GM19372 (cell line): ENCODE data around the gene RTN1.

Experiments
- ATAC-seq: cut with Tn5 transposase; IDR thresholded peaks from one replicate; pipeline ENCODE4 v1.9.1; 2021; ENCODE audit warnings: mild to moderate bottlenecking, low read depth, moderate library complexity; ENCODE audit not compliant: unreplicated experiment

The RTN1 gene

GRCh38 chr14:59576332-59577294 lies 294.0 kb downstream of the RTN1 start, which contains the start of gene CCDC175:
TSS of gene CCDC175 (minus strand) at chr14:59576812. CDS start at chr14:59576775, 37 bp downstream.
- ATAC-seq: peak; percentile 97

- no peak for ATAC-seq
These were observed 300.5 kb downstream of the RTN1 start for GRCh38 chr14:59570122-59570521.

GRCh38 chr14:59566725-59567124 lies 303.9 kb downstream of the RTN1 start:
- ATAC-seq: no peak

- no peak for ATAC-seq
These were observed 304.3 kb downstream of the RTN1 start for GRCh38 chr14:59566296-59566695.

- no peak for ATAC-seq
These were observed 305.5 kb downstream of the RTN1 start for GRCh38 chr14:59565087-59565486.

GRCh38 chr14:59564366-59564765 lies 306.2 kb downstream of the RTN1 start:
- no peak for ATAC-seq

GRCh38 chr14:59547310-59547709 lies 323.3 kb downstream of the RTN1 start:
- no peak for ATAC-seq
